Gastrocnemius medialis (tissue), 4 donors: Measurements from ENCODE around the gene PIK3R6.

Experiments
- POLR2A ChIP-seq, 2 donors: fragments of 450-650 bp; IDR thresholded peaks; one replicate each; pipeline ENCODE4 v1.6.1; 2017; ENCODE audit warnings: antibody characterized with exemption in 2 of 2, mild to moderate bottlenecking in 2 of 2, moderate library complexity in 2 of 2
- TF ChIP-seq, protein P1 (sequence below), 5 experiments: fragments of 450-650 bp in 3 of 5; fragments of 200-600 bp in 2 of 5; sonication (generic) in 2 of 5; IDR thresholded peaks in 4 of 5; conservative IDR thresholded peaks in 1 of 5; 1 replicate in 4 of 5; 2 replicates in 1 of 5; pipeline ENCODE4 v1.5.1; 2016 to 2019; ENCODE audit warnings: antibody characterized with exemption in 5 of 5, mild to moderate bottlenecking in 3 of 5, moderate library complexity in 3 of 5

DNA sequence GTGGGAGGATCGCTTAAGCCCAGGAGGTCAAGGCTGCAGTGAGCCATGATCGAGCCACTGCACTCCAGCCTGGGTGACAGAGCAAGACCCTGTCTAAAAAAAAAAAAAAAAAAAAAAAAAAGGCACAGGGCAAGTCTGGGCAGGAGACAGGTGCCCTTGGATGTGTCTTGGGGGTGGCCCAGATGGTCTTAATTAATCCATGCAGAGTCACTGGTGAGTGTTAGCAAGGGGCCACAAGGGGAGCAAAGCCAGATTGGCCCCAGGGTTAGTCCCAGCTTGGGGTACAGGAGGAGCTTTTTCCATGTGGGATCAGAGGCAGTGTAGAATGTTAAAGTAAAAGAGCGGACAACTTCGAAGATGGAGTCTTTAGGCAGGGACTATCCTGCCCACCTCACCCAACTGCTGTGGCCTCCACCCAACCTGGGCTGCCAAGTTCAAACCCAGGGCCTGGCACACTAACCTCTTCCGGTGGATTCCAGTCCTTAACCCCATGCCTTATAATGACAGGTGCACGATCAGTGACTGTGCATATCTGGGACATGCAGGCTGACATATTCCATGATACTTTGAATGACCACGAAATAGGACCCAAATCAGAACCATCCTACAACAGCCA lies 36.1 kb downstream of the PIK3R6 start:
- TF ChIP-seq POLR2A (IDR thresholded peaks at IDR 0.05), result no peak
- TF ChIP-seq, protein P1, sequence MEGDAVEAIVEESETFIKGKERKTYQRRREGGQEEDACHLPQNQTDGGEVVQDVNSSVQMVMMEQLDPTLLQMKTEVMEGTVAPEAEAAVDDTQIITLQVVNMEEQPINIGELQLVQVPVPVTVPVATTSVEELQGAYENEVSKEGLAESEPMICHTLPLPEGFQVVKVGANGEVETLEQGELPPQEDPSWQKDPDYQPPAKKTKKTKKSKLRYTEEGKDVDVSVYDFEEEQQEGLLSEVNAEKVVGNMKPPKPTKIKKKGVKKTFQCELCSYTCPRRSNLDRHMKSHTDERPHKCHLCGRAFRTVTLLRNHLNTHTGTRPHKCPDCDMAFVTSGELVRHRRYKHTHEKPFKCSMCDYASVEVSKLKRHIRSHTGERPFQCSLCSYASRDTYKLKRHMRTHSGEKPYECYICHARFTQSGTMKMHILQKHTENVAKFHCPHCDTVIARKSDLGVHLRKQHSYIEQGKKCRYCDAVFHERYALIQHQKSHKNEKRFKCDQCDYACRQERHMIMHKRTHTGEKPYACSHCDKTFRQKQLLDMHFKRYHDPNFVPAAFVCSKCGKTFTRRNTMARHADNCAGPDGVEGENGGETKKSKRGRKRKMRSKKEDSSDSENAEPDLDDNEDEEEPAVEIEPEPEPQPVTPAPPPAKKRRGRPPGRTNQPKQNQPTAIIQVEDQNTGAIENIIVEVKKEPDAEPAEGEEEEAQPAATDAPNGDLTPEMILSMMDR (IDR thresholded peaks at IDR 0.05 in 4 of 5, conservative IDR thresholded peaks at IDR 0.05 in 1 of 5), result no peak
